ENCODE data around the gene ATP8A1. TPM values are rescaled to one million over a fixed set of nuclear protein-coding genes. Genes with fewer than 3 reads are reported as not detected.

ATP8A1 gene
- 105 TPM for total RNA-seq

DNA sequence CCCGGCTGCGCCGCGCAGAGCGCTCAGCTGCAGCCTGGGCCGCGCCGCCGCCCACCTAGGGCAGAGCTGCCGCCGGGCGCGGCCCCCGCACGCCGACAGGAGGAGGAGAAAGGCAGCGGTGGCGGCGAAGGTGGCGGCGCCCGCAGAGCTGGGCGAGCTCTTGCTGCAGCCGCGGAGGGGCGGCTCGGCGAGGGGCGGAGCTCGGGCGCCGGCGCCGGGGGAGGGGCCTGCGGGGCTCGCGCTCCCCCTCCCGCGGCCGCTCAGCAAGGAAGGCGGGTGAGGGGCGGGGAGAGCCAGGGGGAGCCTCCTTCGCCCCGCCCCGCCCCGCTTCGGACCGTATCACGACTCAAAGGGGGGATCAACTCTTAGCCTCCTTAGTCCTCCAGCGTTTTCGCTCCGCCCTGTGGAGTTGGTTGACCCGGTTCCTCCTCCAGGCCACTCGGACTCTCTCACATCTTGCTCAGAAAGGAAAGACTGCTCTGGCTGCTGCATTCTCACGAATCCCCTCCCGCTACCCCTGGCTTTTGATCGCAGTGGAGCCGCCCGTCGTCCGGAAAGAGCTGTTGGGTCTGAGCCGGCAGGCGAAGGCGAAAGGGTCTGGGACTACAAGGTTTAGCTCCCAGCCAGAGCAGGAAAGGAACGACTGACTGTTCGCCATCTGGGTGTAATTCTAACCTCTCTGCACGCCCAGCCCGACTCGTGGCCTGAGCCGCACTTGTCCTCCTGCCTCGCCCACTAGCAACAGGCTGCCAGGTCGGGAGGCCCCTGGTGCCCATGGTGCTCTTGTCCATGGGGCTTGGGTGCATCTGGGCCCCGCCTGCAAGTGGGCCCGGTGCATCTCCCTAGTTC is at the start of gene ATP8A1:
TSS of gene ATP8A1 (minus strand) at position 162 of the 849 bp plus-strand sequence. CDS start 232 bp downstream, outside the sequence.

DNA sequence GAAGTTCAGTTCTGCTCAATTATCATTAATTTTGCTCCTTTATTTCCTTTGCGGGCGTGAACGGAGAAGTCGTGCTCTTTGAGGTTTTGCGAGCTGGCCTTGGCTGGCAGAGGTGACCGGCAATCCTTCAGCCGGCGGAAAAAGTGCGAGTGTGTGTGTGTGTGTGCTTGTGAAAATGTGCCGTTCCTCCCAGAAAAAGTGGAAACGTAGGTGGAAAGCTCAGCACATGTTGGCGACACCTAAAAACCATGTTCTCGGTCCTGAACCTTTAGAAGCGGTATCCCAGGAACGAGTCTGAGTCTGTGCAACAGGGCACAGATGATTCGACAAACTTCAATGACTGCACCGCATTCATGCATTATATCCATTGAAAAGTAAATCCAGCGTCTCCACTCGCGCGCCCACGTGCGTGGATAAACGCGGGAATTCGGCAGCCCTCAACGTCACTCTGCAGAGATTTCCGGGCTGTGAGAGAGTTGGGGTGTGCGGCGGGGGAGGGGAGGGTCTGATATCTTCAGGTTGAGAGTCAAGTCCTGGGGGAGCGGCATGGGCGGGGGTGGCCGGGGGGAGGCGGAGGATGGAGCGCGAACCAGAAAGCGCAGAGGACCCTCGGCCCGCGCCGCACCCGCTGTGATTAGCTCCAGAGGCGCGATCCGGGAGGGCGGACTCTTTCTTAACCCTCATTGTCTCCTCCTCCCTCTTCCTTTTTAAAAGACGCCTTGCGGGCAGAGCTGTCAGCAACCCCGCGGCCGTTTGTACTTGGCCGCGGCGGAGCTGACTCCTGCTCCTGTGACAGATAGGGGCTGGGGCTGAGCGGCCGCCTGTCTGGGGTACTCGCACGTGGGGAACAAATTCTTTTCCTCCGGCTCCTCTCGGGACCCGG is 259.9 kb downstream of the ATP8A1 start, which contains the start of gene SHISA3:
TSS of gene SHISA3 (plus strand) at position 737 of the 883 bp plus-strand sequence. CDS start 569 bp downstream, outside the sequence.

Other genes with a start within 250 kb of the ATP8A1 start
- 0.44 TPM for gene GRXCR1, start 235.6 kb upstream of the ATP8A1 start, total RNA-seq